ENCODE data around the gene CFAP99.

Gene CFAP99

DNA sequence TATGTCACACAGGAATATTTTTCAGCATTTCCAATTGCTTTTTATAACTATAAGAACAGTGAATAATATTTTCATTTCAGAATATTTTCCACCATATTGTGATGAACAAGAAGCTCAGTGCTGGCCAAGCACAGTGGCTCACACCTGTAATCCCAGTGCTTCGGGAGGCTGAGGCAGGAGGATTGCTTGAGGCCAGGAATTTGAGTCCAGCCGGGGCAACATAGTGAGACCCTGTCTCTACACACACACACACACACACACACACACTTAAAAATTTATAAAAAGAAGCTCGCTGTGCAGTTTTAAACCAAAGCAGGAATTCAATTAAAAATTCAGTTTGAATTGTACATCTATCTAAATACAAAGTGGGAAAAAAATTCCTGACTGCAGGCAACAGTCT, 3.5 kb upstream of the CFAP99 start:
- no peak for DNase-seq (ENCODE audit: low spot score)
- in situ Hi-C loops (cut with MboI; ENCODE audit: low sequenced_read_pairs, unreplicated experiment): no loop called here
- no peak for TF ChIP-seq CTCF (IDR thresholded peaks at IDR 0.05; ENCODE audit: borderline replicate concordance, control extremely low read depth, extremely low read depth, insufficient read depth, missing control alignments)

GRCh38 chr4:2415881-2416563, 2.7 kb upstream of the CFAP99 start:
- no peak for DNase-seq (ENCODE audit: low spot score)
- in situ Hi-C loops (cut with MboI; ENCODE audit: low sequenced_read_pairs, unreplicated experiment): no loop called here
- no peak for TF ChIP-seq CTCF (IDR thresholded peaks at IDR 0.05; ENCODE audit: borderline replicate concordance, control extremely low read depth, extremely low read depth, insufficient read depth, missing control alignments)

- TF ChIP-seq CTCF (IDR thresholded peaks at IDR 0.05; ENCODE audit: borderline replicate concordance, control extremely low read depth, extremely low read depth, insufficient read depth, missing control alignments): no peak
- in situ Hi-C loops (cut with MboI; ENCODE audit: low sequenced_read_pairs, unreplicated experiment): no loop called here
- DNase-seq (ENCODE audit: low spot score): no peak
Observed at GRCh38 chr4:2416564-2417225, 2.1 kb upstream of the CFAP99 start.

DNA sequence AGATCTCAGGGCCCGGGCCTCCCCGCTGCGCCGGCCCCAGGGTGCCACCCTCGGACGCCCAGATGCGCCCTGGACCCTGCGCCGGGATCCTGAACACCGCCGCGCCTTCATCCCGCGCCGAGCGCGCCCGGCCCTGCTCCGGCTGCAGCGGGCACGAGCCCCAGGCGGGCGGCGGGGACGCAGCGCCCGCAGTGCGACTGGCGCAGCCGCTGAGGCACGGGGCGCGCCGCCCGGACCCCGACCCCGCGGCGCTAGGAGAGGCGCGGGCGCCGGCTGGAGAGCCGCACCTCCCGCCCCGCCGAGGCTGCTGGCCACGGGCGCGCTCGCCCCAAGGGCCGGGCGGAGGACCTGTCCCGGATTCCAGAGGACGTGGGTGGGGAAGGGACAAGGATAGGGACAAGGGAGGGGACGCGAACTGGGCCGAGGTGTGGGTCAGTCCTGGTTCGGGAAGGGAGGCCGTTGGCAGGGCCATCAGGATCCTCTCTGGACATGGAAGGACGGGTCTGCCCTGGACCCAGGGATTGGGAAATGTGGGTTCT, 1.5 kb upstream of the CFAP99 start:
- no peak for TF ChIP-seq CTCF (IDR thresholded peaks at IDR 0.05; ENCODE audit: borderline replicate concordance, control extremely low read depth, extremely low read depth, insufficient read depth, missing control alignments)
- in situ Hi-C loops (cut with MboI; ENCODE audit: low sequenced_read_pairs, unreplicated experiment): no loop called here
- no peak for DNase-seq (ENCODE audit: low spot score)

DNA sequence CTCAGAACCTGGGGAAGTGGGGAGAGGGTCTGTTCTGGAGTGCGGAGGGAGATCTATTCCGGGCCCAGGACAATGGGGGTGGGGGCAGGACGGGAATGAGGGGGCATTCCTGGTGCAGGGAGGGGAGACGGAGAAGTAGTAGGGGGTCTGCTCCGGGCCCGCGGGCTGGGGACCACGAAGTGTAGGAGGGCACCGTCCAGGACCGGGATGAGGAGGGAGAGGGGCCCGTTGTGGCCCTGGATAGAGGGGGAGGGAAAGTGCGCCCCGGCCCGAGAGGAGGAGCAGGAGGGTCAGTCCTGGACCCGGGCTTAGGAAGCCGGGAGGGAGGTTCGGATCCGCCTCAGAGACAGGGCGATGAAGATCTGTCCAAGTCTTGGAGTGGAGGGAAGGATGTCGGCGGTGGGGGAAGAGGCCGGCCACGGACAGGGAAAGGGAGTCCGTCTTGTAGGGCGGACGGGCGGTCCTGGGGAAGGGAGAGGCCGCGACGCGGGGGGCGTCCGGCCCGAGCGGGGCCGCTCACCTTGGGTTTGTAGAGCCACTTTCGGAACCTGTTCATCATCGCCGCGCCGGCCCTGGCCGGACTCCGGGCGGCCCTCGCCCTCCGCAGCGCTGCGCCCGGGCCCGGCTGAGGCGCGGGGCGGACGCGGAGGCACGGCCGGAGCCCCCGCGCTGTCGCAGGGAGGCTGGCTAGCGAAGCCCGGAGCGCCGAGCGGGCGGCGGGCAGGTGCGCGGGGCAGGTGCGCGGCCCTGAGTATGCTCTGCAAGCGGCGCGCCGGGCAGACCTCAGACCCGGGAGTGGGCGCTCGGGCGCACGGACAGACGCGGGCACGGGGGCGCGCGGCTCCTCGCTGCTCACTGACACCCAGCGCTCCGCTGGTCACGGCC, 748 bp upstream of the CFAP99 start, which contains the start of gene ZFYVE28:
ZFYVE28 (minus strand) TSS at position 881 of the 885 bp plus-strand sequence; CDS start at position 559, 322 bp downstream.
- peak; percentile 58 for DNase-seq (ENCODE audit: low spot score)
- in situ Hi-C loops (cut with MboI; ENCODE audit: low sequenced_read_pairs, unreplicated experiment): no loop called here
- no peak for TF ChIP-seq CTCF (IDR thresholded peaks at IDR 0.05; ENCODE audit: borderline replicate concordance, control extremely low read depth, extremely low read depth, insufficient read depth, missing control alignments)

- in situ Hi-C loops (cut with MboI; ENCODE audit: low sequenced_read_pairs, unreplicated experiment): no loop called here
- TF ChIP-seq CTCF (IDR thresholded peaks at IDR 0.05; ENCODE audit: borderline replicate concordance, control extremely low read depth, extremely low read depth, insufficient read depth, missing control alignments): no peak
- no peak for DNase-seq (ENCODE audit: low spot score)
Observed at GRCh38 chr4:2419814-2420213, 1.1 kb downstream of the CFAP99 start.

All from GM13976 (cell line).